Stimulated activated naive CD8-positive, alpha-beta T cell treated with anti-CD3 and anti-CD28 coated beads, Interleukin-15, amount 100 ng/mL, for 72 hours (primary cell): Measurements from ENCODE around the gene MAP3K6.

Experiments used
- ATAC-seq: fragments of 150-1000 bp; cut with Tn5 transposase; 2 replicates; pipeline ENCODE4 v1.10.0; 2021; ENCODE audit warnings: mild to moderate bottlenecking, moderate library complexity
- DNase-seq, 2 donors: peaks; one replicate each; pipeline ENCODE4 v3.0.0; 2021 to 2022
- H3K27ac Mint-ChIP-seq, 2 donors: one replicate each; pipeline ENCODE4 v1.8.0; 2022; ENCODE audit warnings: mild to moderate bottlenecking in 2 of 2, mixed read lengths in 2 of 2, moderate library complexity in 2 of 2
- H3K27me3 Mint-ChIP-seq: one replicate; pipeline ENCODE4 v1.8.0; 2022; ENCODE audit warnings: mixed read lengths
- H3K4me1 Mint-ChIP-seq: one replicate; pipeline ENCODE4 v1.8.0; 2022; ENCODE audit warnings: mild to moderate bottlenecking, mixed read lengths
- H3K4me3 Mint-ChIP-seq, 2 donors: one replicate each; pipeline ENCODE4 v1.8.0; 2022; ENCODE audit warnings: mild to moderate bottlenecking in 2 of 2, mixed read lengths in 2 of 2, moderate library complexity in 1 of 2
- H3K9me3 Mint-ChIP-seq, 2 donors: one replicate each; pipeline ENCODE4 v1.8.0; 2022; ENCODE audit warnings: mixed read lengths in 2 of 2

MAP3K6 gene

GRCh38 chr1:27322569-27323240 lies 44.1 kb downstream of the MAP3K6 start:
- H3K4me3 Mint-ChIP-seq = peak overlapping the region; percentile 93 to 99
- peak overlapping the region; percentile 96 to 97 for H3K27ac Mint-ChIP-seq
- no peaks in the 10 kb centered on the region for H3K9me3 Mint-ChIP-seq
- no peak for DNase-seq
- H3K27me3 Mint-ChIP-seq = no peaks in the 10 kb centered on the region
- peaks cover 36% of the 10 kb centered on the region for H3K4me1 Mint-ChIP-seq
- no peak for ATAC-seq

GRCh38 chr1:27321813-27322568 lies 44.8 kb downstream of the MAP3K6 start, which contains the start of gene TMEM222:
TSS of gene TMEM222 (plus strand) at chr1:27322163. CDS start at chr1:27322198, 35 bp downstream.
- ATAC-seq (peak; percentile 98), DNase-seq (peak; percentile 98)
- Mint-ChIP-seq H3K9me3 (no peaks in the 10 kb centered on the region), H3K27ac (peak within 1 kb of the TSS; percentile 96 to 97), H3K4me3 (peak within 1 kb of the TSS; percentile 93 to 99), H3K4me1 (peaks cover 34% of the 10 kb centered on the region), H3K27me3 (no peaks in the 10 kb centered on the region)

GRCh38 chr1:27318596-27318995 lies 48.2 kb downstream of the MAP3K6 start:
- DNase-seq (no peak), ATAC-seq (no peak)
- no peak overlapping the region for H3K4me3 Mint-ChIP-seq

GRCh38 chr1:27318136-27318535 lies 48.6 kb downstream of the MAP3K6 start:
- no peaks in the 10 kb centered on the region for H3K9me3 Mint-ChIP-seq
- DNase-seq (no peak), ATAC-seq (no peak)
- no peaks in the 10 kb centered on the region for H3K4me1 Mint-ChIP-seq
- no peaks in the 10 kb centered on the region for H3K27me3 Mint-ChIP-seq
- H3K4me3 Mint-ChIP-seq = no peak overlapping the region
- no peak overlapping the region for H3K27ac Mint-ChIP-seq

More at GRCh38 chr1:27318596-27318995, 48.2 kb downstream of the MAP3K6 start:
- H3K27me3 Mint-ChIP-seq = no peaks in the 10 kb centered on the region
- H3K9me3 Mint-ChIP-seq = no peaks in the 10 kb centered on the region
- H3K4me1 Mint-ChIP-seq = peaks cover 3% of the 10 kb centered on the region
- no peak overlapping the region for H3K27ac Mint-ChIP-seq

- no peak overlapping the region for H3K4me3 Mint-ChIP-seq
- ATAC-seq (no peak), DNase-seq (no peak)
- no peaks in the 10 kb centered on the region for H3K27me3 Mint-ChIP-seq
- no peaks in the 10 kb centered on the region for H3K9me3 Mint-ChIP-seq
- no peaks in the 10 kb centered on the region for H3K4me1 Mint-ChIP-seq
- H3K27ac Mint-ChIP-seq = no peak overlapping the region
Observed at GRCh38 chr1:27316860-27317259, 49.9 kb downstream of the MAP3K6 start.

GRCh38 chr1:27314737-27315136 lies 52.0 kb downstream of the MAP3K6 start:
- DNase-seq = no peak
- Mint-ChIP-seq H3K9me3 (no peaks in the 10 kb centered on the region), H3K27me3 (no peaks in the 10 kb centered on the region), H3K27ac (no peak overlapping the region), H3K4me3 (no peak overlapping the region), H3K4me1 (no peaks in the 10 kb centered on the region)
- no peak for ATAC-seq

GRCh38 chr1:27314169-27314568 lies 52.6 kb downstream of the MAP3K6 start:
- no peak for ATAC-seq
- H3K4me1 Mint-ChIP-seq = no peaks in the 10 kb centered on the region
- no peaks in the 10 kb centered on the region for H3K27me3 Mint-ChIP-seq
- H3K9me3 Mint-ChIP-seq = no peaks in the 10 kb centered on the region
- H3K4me3 Mint-ChIP-seq = no peak overlapping the region
- H3K27ac Mint-ChIP-seq = no peak overlapping the region
- no peak for DNase-seq

- H3K27me3 Mint-ChIP-seq = no peaks in the 10 kb centered on the region
- H3K9me3 Mint-ChIP-seq = no peaks in the 10 kb centered on the region
- no peak overlapping the region for H3K27ac Mint-ChIP-seq
- DNase-seq (no peak), ATAC-seq (no peak)
- H3K4me3 Mint-ChIP-seq = no peak overlapping the region
- H3K4me1 Mint-ChIP-seq = no peaks in the 10 kb centered on the region
Observed at GRCh38 chr1:27307874-27308598, 58.7 kb downstream of the MAP3K6 start.

GRCh38 chr1:27306892-27307761 lies 59.6 kb downstream of the MAP3K6 start:
- no peaks in the 10 kb centered on the region for H3K9me3 Mint-ChIP-seq
- H3K4me1 Mint-ChIP-seq = no peaks in the 10 kb centered on the region
- H3K27ac Mint-ChIP-seq = peak overlapping the region in 1 of 2 donors; percentile 63
- no peak for ATAC-seq
- H3K4me3 Mint-ChIP-seq = no peak overlapping the region
- H3K27me3 Mint-ChIP-seq = no peaks in the 10 kb centered on the region
- DNase-seq = no peak

DNA sequence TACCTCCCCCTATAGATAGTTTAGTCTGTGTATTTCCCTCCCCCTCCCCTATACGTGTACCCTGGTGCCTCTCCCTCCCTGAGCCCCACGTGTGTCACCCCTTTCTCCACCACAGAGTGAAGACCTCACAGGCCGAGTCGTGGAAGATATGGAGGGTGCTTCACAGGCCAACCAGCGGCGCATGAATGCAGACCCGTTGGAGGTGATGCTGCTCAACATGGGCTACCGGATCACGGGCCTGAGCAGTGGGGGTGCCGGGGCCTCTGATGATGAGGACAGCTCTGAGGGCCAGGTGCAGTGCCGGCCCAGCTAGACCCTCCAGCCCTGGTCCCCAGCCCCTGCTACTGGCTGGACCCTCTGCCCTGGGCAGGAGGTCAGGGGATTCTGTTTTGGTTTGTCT lies 60.7 kb downstream of the MAP3K6 start:
- Mint-ChIP-seq H3K4me1 (peaks cover 3% of the 10 kb centered on the region), H3K4me3 (no peak overlapping the region)
- ATAC-seq = no peak

More for the DNA sequence above, 60.7 kb downstream of the MAP3K6 start:
- H3K9me3 Mint-ChIP-seq = no peaks in the 10 kb centered on the region
- no peaks in the 10 kb centered on the region for H3K27me3 Mint-ChIP-seq
- H3K27ac Mint-ChIP-seq = peak overlapping the region in 1 of 2 donors; percentile 63
- DNase-seq = no peak
